ENCODE data around the gene DYTN. TPM values are rescaled to one million over a fixed set of nuclear protein-coding genes. Genes with fewer than 3 reads are reported as not detected.

DYTN gene
- polyA plus RNA-seq, 1 donor from 2014 or later, result not detected

GRCh38 chr2:206611191-206611590 lies 107.0 kb downstream of the DYTN start:
- Mint-ChIP-seq H3K36me3 (no peaks in the 10 kb centered on the region), H3K4me1 (peaks cover 0 to 7% (median 0%) of the 10 kb centered on the region in 3 donors), H3K27ac (no peak overlapping the region), H3K4me3 (no peak overlapping the region), H3K27me3 (no peaks in the 10 kb centered on the region), H3K9me3 (no peaks in the 10 kb centered on the region)

GRCh38 chr2:206610451-206610850 lies 107.7 kb downstream of the DYTN start:
- H3K27ac Mint-ChIP-seq, result no peak overlapping the region
- no peaks in the 10 kb centered on the region for H3K27me3 Mint-ChIP-seq
- H3K4me3 Mint-ChIP-seq, result no peak overlapping the region
- no peaks in the 10 kb centered on the region for H3K9me3 Mint-ChIP-seq
- peaks cover 0 to 7% (median 0%) of the 10 kb centered on the region in 3 donors for H3K4me1 Mint-ChIP-seq
- no peaks in the 10 kb centered on the region for H3K36me3 Mint-ChIP-seq

- Mint-ChIP-seq H3K4me3 (no peak overlapping the region), H3K4me1 (no peaks in the 10 kb centered on the region), H3K36me3 (no peaks in the 10 kb centered on the region), H3K27ac (no peak overlapping the region), H3K27me3 (peaks cover 1% of the 10 kb centered on the region), H3K9me3 (no peaks in the 10 kb centered on the region)
Measured at GRCh38 chr2:206603243-206603642, 115.0 kb downstream of the DYTN start.

Other genes with a start within 250 kb of the DYTN start
- gene FAM237A, start 75.9 kb downstream of the DYTN start, polyA plus RNA-seq, result not detected
- not detected for gene MDH1B, start 46.9 kb upstream of the DYTN start, polyA plus RNA-seq
- gene FASTKD2, start 47.2 kb upstream of the DYTN start, polyA plus RNA-seq, result 20.2 TPM
- gene CPO, start 221.1 kb upstream of the DYTN start, polyA plus RNA-seq, result not detected

Data from IgD-negative memory B cell (primary cell).